PC-3 (cell line): ENCODE data around the gene CABP7. TPM values are rescaled to one million over a fixed set of nuclear protein-coding genes. Genes with fewer than 3 reads are reported as not detected.

ENCODE experiments used
- ATAC-seq: fragments of 200-7000 bp; cut with Tn5 transposase; 2 replicates; pipeline ENCODE4 v1.9.1; 2020; ENCODE audit warnings: mild to moderate bottlenecking, moderate library complexity
- BruUV-seq: library from RNA; stranded (reverse); fragments of 400-500 nt; replicated peaks from 2 replicates; lab custom pipeline; 2021; lab: Mats Ljungman, UMichigan
- CTCF ChIA-PET: fragments of 300-600 bp; sonication (Branson Sonifier 250); formaldehyde crosslinking; loops from one replicate; lab custom pipeline; 2022; ENCODE audit warnings: antibody characterized with exemption; lab: Charles Lee
- POLR2A ChIA-PET: fragments of 300-600 bp; sonication (Branson Sonifier 250); formaldehyde crosslinking; loops from one replicate; lab custom pipeline; 2022; ENCODE audit warnings: antibody characterized with exemption; ENCODE audit not compliant: unreplicated experiment; lab: Charles Lee
- DNase-seq: peaks from one replicate; pipeline ENCODE4 v3.0.0-alpha.2; 2015
- H2AFZ ChIP-seq: fragments of 300-600 bp; sonication (generic); 2 replicates; pipeline ENCODE4 v1.6.0; 2016; ENCODE audit warnings: antibody characterized with exemption, low read length
- H3F3A ChIP-seq: fragments of 300-600 bp; sonication (generic); one replicate; pipeline ENCODE4 v1.6.0; 2017; ENCODE audit warnings: antibody characterized with exemption, low read length, control low read depth, mild to moderate bottlenecking; ENCODE audit not compliant: unreplicated experiment
- H3K27ac ChIP-seq: fragments of 300-600 bp; sonication (generic); 2 replicates; pipeline ENCODE4 v1.5.1; 2016; ENCODE audit warnings: mild to moderate bottlenecking, low read length
- H3K27me3 ChIP-seq: fragments of 300-600 bp; sonication (generic); 2 replicates; pipeline ENCODE4 v1.6.1; 2016; ENCODE audit warnings: low read length, mixed read lengths
- H3K36me3 ChIP-seq: fragments of 300-600 bp; sonication (generic); 2 replicates; pipeline ENCODE4 v1.6.1; 2016; ENCODE audit warnings: low read depth, mixed run types, low read length, mixed read lengths
- H3K4me1 ChIP-seq: fragments of 300-600 bp; sonication (generic); 2 replicates; pipeline ENCODE4 v1.5.1; 2016; ENCODE audit warnings: low read length; ENCODE audit not compliant: insufficient read depth
- H3K4me2 ChIP-seq: fragments of 300-600 bp; sonication (generic); 2 replicates; pipeline ENCODE4 v1.6.0; 2016; ENCODE audit warnings: low read length
- H3K4me3 ChIP-seq: fragments of 300-600 bp; sonication (generic); 2 replicates; pipeline ENCODE4 v1.5.1; 2016; ENCODE audit warnings: mild to moderate bottlenecking, low read length, mixed read lengths
- H3K79me2 ChIP-seq: fragments of 300-600 bp; sonication (generic); 2 replicates; pipeline ENCODE4 v1.6.1; 2017; ENCODE audit warnings: low read length, mixed read lengths
- H3K9ac ChIP-seq: fragments of 300-600 bp; sonication (generic); 2 replicates; pipeline ENCODE4 v1.6.0; 2016; ENCODE audit warnings: mild to moderate bottlenecking, low read length
- H3K9me2 ChIP-seq: fragments of 300-600 bp; sonication (generic); replicated peaks from 2 replicates; pipeline ENCODE4 v1.6.1; 2016; ENCODE audit warnings: mixed run types, low read length, mixed read lengths
- H3K9me3 ChIP-seq: fragments of 300-600 bp; sonication (generic); 2 replicates; pipeline ENCODE4 v1.6.1; 2016; ENCODE audit warnings: low read length, mixed read lengths
- H4K20me1 ChIP-seq: fragments of 300-600 bp; sonication (generic); 2 replicates; pipeline ENCODE4 v1.6.1; 2016; ENCODE audit warnings: low read length, mixed read lengths
- CTCF ChIP-seq: fragments of 300-600 bp; sonication (generic); conservative IDR thresholded peaks from 2 replicates; pipeline ENCODE4 v1.5.1; 2017; ENCODE audit warnings: antibody characterized with exemption, low read depth, mild to moderate bottlenecking, low read length
- EZH2 ChIP-seq: fragments of 300-600 bp; sonication (generic); IDR thresholded peaks from one replicate; pipeline ENCODE4 v1.6.1; 2017; ENCODE audit warnings: antibody characterized with exemption, mild to moderate bottlenecking, low read length; ENCODE audit not compliant: unreplicated experiment
- EZH2phosphoT487 ChIP-seq: fragments of 300-600 bp; sonication (generic); IDR thresholded peaks from 2 replicates; pipeline ENCODE4 v1.6.1; 2018; ENCODE audit warnings: mild to moderate bottlenecking, antibody characterized with exemption, low read length, borderline replicate concordance
- intact Hi-C: fragments of 100-400 bp; cut with micrococcal nuclease; formaldehyde crosslinking; loops from 2 replicates; pipeline ENCODE4 v1.9.0; 2023
- total RNA-seq: library from RNA; depleted of rRNA; stranded (reverse); fragments of >200 nt; gene quantifications from 2 replicates; pipeline ENCODE4 v1.2.3, GENCODE V29; 2014

Gene CABP7
- total RNA-seq, 1 experiment from 2014 or later, result 0.87 TPM

- Histone ChIP-seq H3K4me2 (no peak overlapping the region), H3K79me2 (no peaks in the 10 kb centered on the region), H3K27me3 (no peaks in the 10 kb centered on the region), H3K4me1 (peaks cover 33% of the 10 kb centered on the region), H3K27ac (no peak overlapping the region), H3K9me3 (no peaks in the 10 kb centered on the region), H3K9me2 (no peaks in the 10 kb centered on the region), H3K4me3 (no peak overlapping the region), H3F3A (no peaks in the 10 kb centered on the region), H4K20me1 (no peaks in the 10 kb centered on the region), H3K36me3 (no peaks in the 10 kb centered on the region; the same call in 1 of the 2 replicates), H3K9ac (no peak overlapping the region), H2AFZ (no peak overlapping the region)
- ChIA-PET POLR2A (no interaction called here), CTCF (no interaction called here)
- TF ChIP-seq CTCF (no peak), EZH2phosphoT487 (no peak), EZH2 (no peak)
- BruUV-seq, result no TSS peak
- intact Hi-C loops, result no loop called here
- ATAC-seq (no peak), DNase-seq (no peak)
Observed at GRCh38 chr22:29697853-29698598, 21.8 kb upstream of the CABP7 start.

GRCh38 chr22:29700206-29700899 is 19.4 kb upstream of the CABP7 start:
- peaks cover 50% of the 10 kb centered on the region for H3K4me1 ChIP-seq
- H3K9ac ChIP-seq, result peak overlapping the region; percentile 41
- BruUV-seq, result no TSS peak
- no peaks in the 10 kb centered on the region for H3K79me2 ChIP-seq
- intact Hi-C loops, result loop anchor here (2.0 to 10.0 kb wide), 3 partner anchors 66 to 387 kb away; partner anchors contain the start of genes UQCR10 and ZMAT5
- no peaks in the 10 kb centered on the region for H3K9me3 ChIP-seq
- H3K4me3 ChIP-seq, result peak overlapping the region; percentile 29; the same call in 1 of the 2 replicates
- no peaks in the 10 kb centered on the region for H3K9me2 ChIP-seq
- TF ChIP-seq EZH2 (no peak), EZH2phosphoT487 (no peak), CTCF (no peak)
- H3K36me3 ChIP-seq, result no peaks in the 10 kb centered on the region
- H3K4me2 ChIP-seq, result peak overlapping the region; percentile 72
- H2AFZ ChIP-seq, result no peak overlapping the region
- DNase-seq (no peak), ATAC-seq (no peak)
- no peaks in the 10 kb centered on the region for H3F3A ChIP-seq
- no peaks in the 10 kb centered on the region for H3K27me3 ChIP-seq
- peak overlapping the region; percentile 89 for H3K27ac ChIP-seq
- no peaks in the 10 kb centered on the region for H4K20me1 ChIP-seq
- POLR2A ChIA-PET, result no interaction called here
- CTCF ChIA-PET, result no interaction called here
